SIG-M5 (cell line): Measurements from ENCODE around the gene WDR11.

Experiments used
- DNase-seq: peaks from one replicate; lab custom pipeline; 2025; lab: John Stamatoyannopoulos, UW

Gene WDR11

DNA sequence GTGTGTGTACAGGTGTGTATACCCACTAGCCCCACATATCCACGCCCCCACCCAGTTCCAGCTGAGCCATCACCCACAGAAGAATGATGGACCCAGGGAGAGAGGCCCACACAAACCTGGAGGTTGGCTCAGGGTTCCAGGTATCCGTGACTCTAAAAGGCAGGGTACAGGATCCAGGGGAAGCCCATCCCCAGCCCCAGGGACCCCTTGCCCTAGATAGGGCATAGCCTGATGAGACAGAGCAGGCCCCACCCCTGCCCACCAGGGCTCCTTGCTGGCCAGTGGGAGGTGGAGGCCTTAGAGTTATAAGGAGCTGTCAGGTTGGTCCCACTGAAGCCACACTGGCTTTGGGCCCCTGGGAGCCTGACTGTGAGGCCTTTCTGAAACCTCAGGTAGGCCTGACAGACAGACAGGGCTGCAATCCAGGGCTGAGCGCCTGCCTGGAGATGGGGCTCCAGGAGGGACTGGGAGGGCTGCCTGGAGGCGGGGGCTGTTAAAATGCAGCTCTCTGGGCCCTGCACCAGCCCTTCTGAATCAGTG is 93.5 kb downstream of the WDR11 start:
- DNase-seq: no peak

GRCh38 chr10:120945182-120945581 is 94.0 kb downstream of the WDR11 start:
- DNase-seq: no peak

- DNase-seq: no peak
These were observed 94.7 kb downstream of the WDR11 start for GRCh38 chr10:120945801-120946302.

DNA sequence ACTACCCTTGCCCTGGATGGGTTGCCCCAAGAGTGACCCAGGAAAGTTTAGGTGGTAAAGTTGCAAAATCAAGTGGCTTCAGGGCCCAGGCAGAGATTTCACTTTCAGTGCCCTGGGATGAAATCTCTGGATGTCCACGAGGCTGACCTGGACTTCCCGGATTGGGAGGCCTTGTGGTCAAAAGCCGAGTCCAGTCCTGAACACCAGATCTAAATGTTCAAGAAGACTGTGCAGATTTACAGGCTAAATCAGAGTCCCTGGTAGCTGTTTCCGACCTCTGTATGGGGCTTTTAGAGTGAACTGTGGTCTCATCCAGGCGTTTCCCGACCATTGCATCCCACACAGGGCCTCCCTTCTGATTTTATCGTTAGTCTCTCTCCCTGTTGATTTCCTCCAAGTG is 95.3 kb downstream of the WDR11 start:
- no peak for DNase-seq

GRCh38 chr10:120948889-120949608 is 97.9 kb downstream of the WDR11 start:
- DNase-seq: no peak

DNA sequence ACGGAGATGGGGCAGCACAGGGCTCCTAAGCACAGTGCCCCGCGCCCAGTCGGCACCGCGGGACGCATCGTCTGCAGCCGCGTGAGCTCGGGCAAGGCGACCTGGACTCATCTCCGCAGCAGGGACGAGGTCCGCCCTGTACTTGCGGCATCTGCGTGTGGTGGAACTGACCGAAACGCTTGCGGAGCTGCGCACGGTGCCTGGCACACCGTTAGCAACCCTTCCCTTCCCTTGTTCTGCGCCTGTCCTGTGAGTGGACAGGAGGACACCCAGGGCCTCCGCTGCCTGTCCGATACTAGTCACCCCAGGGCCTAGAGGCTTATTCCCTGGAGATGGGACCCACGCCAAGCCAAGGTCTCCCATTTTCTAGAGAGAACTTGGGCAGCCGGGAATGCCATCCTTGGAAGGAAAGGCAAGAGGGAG is 98.5 kb downstream of the WDR11 start:
- DNase-seq: no peak

GRCh38 chr10:120950051-120950561 is 98.9 kb downstream of the WDR11 start:
- no peak for DNase-seq

DNA sequence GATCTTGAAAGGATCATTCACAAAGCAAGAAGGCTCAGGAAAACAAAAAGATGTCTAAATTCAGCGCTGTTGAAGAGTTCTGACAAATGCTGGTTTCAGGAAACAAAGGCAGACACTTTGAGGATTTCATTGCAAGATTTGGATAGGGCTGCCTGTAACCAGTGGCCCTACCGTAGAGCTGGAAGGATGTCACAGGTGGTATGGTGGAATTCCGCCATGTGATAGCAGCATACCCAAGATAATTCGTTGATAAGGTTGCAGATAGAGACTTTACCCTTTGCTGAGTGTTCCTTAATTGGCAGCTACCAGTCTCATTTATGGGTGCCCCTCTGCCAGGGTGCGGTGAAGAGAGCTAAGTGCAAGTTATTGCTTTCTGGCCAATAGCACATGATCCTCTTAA is 100.1 kb downstream of the WDR11 start:
- DNase-seq: no peak

DNA sequence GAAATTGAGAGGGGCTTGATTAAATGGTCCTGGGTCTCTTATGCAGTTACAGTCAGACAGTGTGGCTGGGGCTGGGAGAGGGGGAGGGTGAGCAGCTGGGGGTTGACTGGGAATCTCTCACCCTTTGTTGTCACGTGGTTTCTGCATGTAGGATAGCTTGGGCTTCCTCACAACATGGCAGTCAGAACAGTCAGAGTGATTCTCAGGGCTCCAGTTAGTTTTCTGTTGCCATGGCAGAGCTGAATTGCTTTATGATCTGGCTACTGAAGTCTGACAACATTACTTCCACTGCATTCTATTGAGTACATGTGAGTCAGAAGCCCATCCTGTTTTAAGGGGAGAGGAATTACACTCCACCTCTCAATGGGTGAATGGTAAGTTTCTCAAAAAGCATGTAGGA is 102.7 kb downstream of the WDR11 start:
- DNase-seq: no peak
